M059J (cell line): ENCODE results near the gene ARHGEF35. TPM values are rescaled to one million over a fixed set of nuclear protein-coding genes. Genes with fewer than 3 reads are reported as not detected.
"Not testable (repeated sequence)": the region's sequence is repeated elsewhere in the genome, so short reads cannot be mapped to it uniquely, and the experiment has no call there.

Source experiments
- DNase-seq: peaks from one replicate; pipeline ENCODE4 v3.0.0-alpha.2; 2012; ENCODE audit warnings: low read depth
- total RNA-seq: library from RNA; depleted of rRNA; stranded (reverse); fragments of >200 nt; shearing (Covaris generic); gene quantifications from 2 replicates; pipeline ENCODE4 v1.2.3, GENCODE V29; 2014; rRNA removed

ARHGEF35 gene
- total RNA-seq: not detected in 2 replicates

GRCh38 chr7:144195212-144195872 is at the start of gene ARHGEF35:
Gene ARHGEF35, minus strand, starts transcription at chr7:144195833. Its CDS starts 7,450 bp downstream, at chr7:144188383.
- DNase-seq: not testable (repeated sequence)

DNA sequence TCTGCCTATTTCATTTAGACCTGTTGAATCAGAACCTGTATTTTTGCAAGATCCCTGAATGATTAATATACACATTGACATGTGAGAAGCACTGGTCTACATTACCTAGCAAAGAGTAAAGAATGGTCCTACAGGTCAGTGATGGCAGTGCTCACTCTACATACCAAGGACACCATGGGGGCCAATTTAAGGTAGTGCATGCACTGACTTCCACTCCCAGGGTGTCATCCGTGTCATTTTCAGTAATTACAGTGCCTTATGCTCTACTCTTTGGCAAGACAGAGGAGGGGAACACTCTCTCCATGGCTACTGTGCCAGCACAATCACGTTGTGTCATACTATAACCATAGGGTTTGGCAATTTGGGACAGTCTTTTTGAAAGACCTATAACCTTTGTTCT is 49.7 kb upstream of the ARHGEF35 start:
- DNase-seq: not testable (repeated sequence)

GRCh38 chr7:144239365-144239764 is 43.7 kb upstream of the ARHGEF35 start, which contains the start of gene OR2A42:
Gene OR2A42, minus strand, starts transcription at chr7:144239605. Its CDS starts 6,762 bp downstream, at chr7:144232843.
- DNase-seq: not testable (repeated sequence)

DNA sequence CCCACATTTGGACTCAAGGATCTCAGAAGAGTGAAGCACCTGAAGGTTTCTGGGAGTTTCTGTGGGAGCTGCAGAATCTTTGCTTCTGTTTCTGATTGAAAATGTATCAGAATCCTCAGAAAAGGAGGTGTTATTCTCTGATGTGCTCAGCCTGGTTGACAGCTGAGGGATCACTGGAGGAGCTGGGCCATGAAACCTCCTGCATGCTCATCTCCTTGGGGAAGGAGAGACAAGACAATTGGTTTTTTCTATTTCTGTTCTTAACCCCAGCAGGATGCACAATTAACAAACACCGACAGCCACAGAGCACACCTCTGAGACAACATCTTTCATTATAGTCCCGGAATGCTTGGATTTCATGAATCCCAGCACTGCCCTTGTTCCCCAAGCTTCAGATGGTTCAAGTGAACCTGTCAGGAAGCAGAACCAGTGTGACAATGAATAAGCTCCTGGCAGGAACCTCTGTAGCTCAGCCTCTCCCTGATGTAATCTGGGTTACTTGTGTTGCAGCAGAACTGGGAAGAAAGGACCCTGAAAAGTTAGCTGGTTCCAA is 43.0 kb upstream of the ARHGEF35 start:
- not testable (repeated sequence) for DNase-seq

DNA sequence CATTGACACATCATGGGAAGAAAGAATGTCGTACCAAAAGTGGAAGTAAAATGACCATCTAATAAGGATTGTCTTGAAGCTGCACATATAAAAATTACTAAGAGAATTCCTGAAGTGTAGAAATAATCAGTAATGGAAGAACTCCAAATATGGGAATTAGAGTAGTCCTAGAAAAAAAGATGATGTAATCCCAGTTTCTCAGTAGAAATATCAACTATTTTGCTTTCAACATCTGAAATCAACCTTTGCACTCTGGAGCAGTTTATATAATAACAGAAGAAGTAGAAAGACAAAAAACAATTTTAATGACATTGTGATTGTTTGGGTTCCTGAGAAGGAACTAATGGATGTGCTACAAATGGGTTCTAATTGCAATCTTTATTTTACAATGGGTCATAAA is 37.4 kb upstream of the ARHGEF35 start:
- not testable (repeated sequence) for DNase-seq

GRCh38 chr7:144231027-144231426 is 35.4 kb upstream of the ARHGEF35 start:
- DNase-seq: not testable (repeated sequence)

DNA sequence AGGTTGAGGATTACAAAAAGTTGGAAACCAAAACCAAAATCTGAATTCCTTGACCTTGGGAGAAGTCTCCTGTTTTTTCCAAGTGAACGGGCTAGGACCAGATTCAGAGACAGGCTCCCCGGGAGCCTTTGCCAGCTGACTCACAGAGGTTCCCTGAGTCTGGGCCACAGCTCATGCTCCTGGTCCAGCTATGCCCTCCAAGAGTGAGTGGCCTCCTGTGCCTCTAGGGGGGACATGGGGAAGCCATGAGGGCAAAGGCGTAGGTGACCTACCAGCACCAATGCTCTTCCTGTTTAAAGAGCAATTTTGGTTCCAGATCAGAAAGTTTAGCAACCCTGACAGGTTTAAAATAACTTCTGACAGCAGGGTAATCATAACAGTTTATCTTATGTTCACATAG is 33.2 kb upstream of the ARHGEF35 start:
- peak; percentile 39 for DNase-seq

- not testable (repeated sequence) for DNase-seq
Measured at GRCh38 chr7:144226866-144227265, 31.2 kb upstream of the ARHGEF35 start.

DNA sequence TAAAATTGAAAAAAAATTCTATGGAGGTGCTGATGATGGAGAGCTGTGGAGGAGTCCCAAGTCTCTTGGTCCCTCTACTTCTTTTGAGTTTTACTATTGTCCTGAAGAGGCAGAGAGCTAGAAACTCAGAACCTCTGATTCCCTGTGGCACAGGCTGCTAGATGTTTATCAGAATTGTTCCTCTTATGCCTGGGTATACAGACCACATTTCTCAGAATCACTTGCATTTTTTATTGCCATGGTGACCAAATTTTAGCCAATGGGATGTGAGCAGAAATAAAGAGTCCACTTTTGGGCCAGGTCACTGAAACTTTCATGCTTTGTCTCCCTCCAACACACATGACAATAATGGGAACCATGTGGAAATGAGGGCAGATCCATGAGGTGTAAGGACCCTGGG is 28.0 kb upstream of the ARHGEF35 start:
- DNase-seq: not testable (repeated sequence)

- not testable (repeated sequence) for DNase-seq
Measured at GRCh38 chr7:144220531-144220930, 24.9 kb upstream of the ARHGEF35 start.

GRCh38 chr7:144219149-144219548 is 23.5 kb upstream of the ARHGEF35 start:
- DNase-seq: not testable (repeated sequence)

- DNase-seq: not testable (repeated sequence)
Measured at GRCh38 chr7:144218581-144218980, 22.9 kb upstream of the ARHGEF35 start.

DNA sequence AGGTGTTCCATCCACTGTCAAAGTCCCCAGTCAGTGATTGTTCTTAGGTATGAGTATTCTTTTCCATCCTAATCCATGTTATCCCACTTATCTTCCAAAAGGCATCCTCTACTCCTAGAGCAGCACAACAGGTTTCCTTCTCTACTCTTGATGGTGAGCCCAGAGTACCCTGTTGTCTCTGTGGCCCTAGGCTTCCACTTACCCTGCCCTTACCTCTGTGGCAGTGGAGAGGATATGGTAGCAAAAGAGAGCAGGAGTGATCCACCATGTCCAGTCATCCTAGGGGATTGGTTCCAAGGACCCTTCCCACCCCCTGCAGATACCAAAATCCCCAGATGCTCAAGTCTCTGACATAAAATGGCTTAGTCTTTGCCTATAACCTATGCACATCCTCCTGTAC is 21.6 kb upstream of the ARHGEF35 start:
- DNase-seq: not testable (repeated sequence)

GRCh38 chr7:144205306-144205705 is 9.7 kb upstream of the ARHGEF35 start:
- DNase-seq: not testable (repeated sequence)

- not testable (repeated sequence) for DNase-seq
Measured at GRCh38 chr7:144203086-144203485, 7.5 kb upstream of the ARHGEF35 start.

GRCh38 chr7:144201978-144202377 is 6.3 kb upstream of the ARHGEF35 start:
- DNase-seq: not testable (repeated sequence)

DNA sequence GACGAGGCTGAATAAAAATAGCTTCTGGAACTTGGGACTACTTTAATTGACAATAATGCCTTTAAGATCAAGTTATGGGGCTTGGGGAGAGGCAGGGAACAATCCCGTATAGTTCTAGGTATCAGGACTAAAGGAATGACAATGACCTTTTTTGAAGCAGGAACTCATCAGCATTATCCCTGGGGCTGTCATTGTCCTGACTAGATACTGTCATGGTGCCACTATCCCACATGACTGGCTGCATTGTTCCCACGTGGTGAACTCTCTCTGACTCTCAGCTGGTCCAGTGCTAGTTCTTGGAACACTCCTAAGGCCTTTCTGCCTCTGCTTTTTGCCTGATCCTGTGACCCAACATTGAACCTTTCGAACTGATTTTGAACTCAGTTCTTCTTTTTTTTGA is 3.3 kb upstream of the ARHGEF35 start:
- not testable (repeated sequence) for DNase-seq

- DNase-seq: not testable (repeated sequence)
Measured at GRCh38 chr7:144194453-144194852, 1.2 kb downstream of the ARHGEF35 start.

- not testable (repeated sequence) for DNase-seq
Measured at GRCh38 chr7:144193782-144194181, 1.9 kb downstream of the ARHGEF35 start.

GRCh38 chr7:144188578-144189171 is 7.0 kb downstream of the ARHGEF35 start:
- DNase-seq: not testable (repeated sequence)

DNA sequence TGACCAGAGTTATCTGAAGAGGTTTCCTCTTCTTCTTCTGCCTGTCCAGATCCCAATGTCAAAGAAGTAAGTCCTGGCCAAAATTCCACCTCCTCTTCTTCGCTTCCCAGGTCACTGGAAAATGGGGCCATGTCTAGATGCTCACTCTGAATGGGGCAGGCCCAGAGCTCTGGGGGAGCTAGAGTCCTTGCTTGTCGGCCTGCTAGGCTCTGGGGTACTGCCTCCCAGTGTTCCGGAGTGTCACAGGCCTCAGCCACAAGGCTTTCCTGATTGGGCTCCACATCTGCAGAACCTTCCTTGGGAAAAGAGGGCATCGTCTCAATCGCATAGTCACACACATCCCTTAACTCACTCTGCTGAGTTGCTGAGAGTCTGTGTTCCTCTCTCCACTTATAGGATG is 7.8 kb downstream of the ARHGEF35 start:
- not testable (repeated sequence) for DNase-seq

GRCh38 chr7:144183166-144183565 is 12.5 kb downstream of the ARHGEF35 start, which contains the start of gene CTAGE4:
Gene CTAGE4, plus strand, starts transcription at chr7:144183466. Its CDS starts 38 bp downstream, at chr7:144183504.
- DNase-seq: not testable (repeated sequence)

GRCh38 chr7:144179165-144179479 is 16.5 kb downstream of the ARHGEF35 start:
- DNase-seq: not testable (repeated sequence)
